H1 (cell line): Measurements from ENCODE around the gene MAGI2.

Experiments used
- ATF2 ChIP-seq: IDR thresholded peaks from 2 replicates; pipeline ENCODE4 v1.6.1; 2012; ENCODE audit warnings: low read length, inconsistent platforms
- CHD2 ChIP-seq: IDR thresholded peaks from 2 replicates; pipeline ENCODE4 v1.6.1; 2012; ENCODE audit warnings: low read length, improper control_type of control experiment
- CTCF ChIP-seq, 3 experiments: IDR thresholded peaks; 1 replicate in 2 of 3; 2 replicates in 1 of 3; pipeline versions ENCODE4 v1.5.1 to v1.6.1; 2011; ENCODE audit warnings: low read length in 3 of 3, mild to moderate bottlenecking in 3 of 3, inconsistent platforms in 2 of 3, low read depth in 1 of 3, moderate library complexity in 1 of 3; ENCODE audit not compliant: insufficient read depth in 1 of 3; ENCODE audit errors: control extremely low read depth in 1 of 3
- EZH2 ChIP-seq: fragments of 200-600 bp; sonication (generic); IDR thresholded peaks from 2 replicates; pipeline ENCODE4 v1.7.1; 2012; ENCODE audit warnings: low read depth, mild to moderate bottlenecking, moderate library complexity, low read length, inconsistent platforms; ENCODE audit not compliant: severe bottlenecking
- POLR2A ChIP-seq, 2 experiments: IDR thresholded peaks; 1 replicate in 1 of 2; 2 replicates in 1 of 2; pipeline ENCODE4 v1.6.1; 2011; ENCODE audit warnings: low read depth in 2 of 2, low read length in 2 of 2, mild to moderate bottlenecking in 2 of 2; ENCODE audit errors: control extremely low read depth in 1 of 2
- RAD21 ChIP-seq, 2 experiments: IDR thresholded peaks in 1 of 2; conservative IDR thresholded peaks in 1 of 2; 2 replicates each; pipeline ENCODE4 v1.6.1; 2011; ENCODE audit warnings: low read depth in 2 of 2, low read length in 2 of 2, improper control_type of control experiment in 1 of 2, inconsistent platforms in 1 of 2, mild to moderate bottlenecking in 1 of 2, moderate library complexity in 1 of 2
- RFX5 ChIP-seq: IDR thresholded peaks from 2 replicates; pipeline ENCODE4 v1.6.1; 2011; ENCODE audit warnings: low read depth, low read length, improper control_type of control experiment, borderline replicate concordance
- YY1 ChIP-seq: IDR thresholded peaks from 2 replicates; pipeline ENCODE4 v1.6.1; 2011; ENCODE audit warnings: low read depth, mild to moderate bottlenecking, low read length

GRCh38 chr7:78346827-78347226 lies 1106.6 kb downstream of the MAGI2 start:
- no peak for TF ChIP-seq CTCF (IDR thresholded peaks at IDR 0.05; ENCODE audit: control extremely low read depth in 1 of 3, insufficient read depth in 1 of 3, low read depth in 1 of 3, low read length in 3 of 3)
- no peak for TF ChIP-seq POLR2A (IDR thresholded peaks at IDR 0.05; ENCODE audit: control extremely low read depth in 1 of 2, low read depth in 2 of 2, low read length in 2 of 2)
- TF ChIP-seq ATF2: no peak
- no peak for TF ChIP-seq RFX5
- no peak for TF ChIP-seq CHD2
- TF ChIP-seq EZH2: no peak
- TF ChIP-seq RAD21 (IDR thresholded peaks at IDR 0.05 in 1 of 2, conservative IDR thresholded peaks at IDR 0.05 in 1 of 2; ENCODE audit: low read depth in 2 of 2, low read length in 2 of 2): no peak
- no peak for TF ChIP-seq YY1
